HFF-Myc (cell line): Measurements from ENCODE around the gene FAM229B.
"Not testable (repeated sequence)": the region's sequence is repeated elsewhere in the genome, so short reads cannot be mapped to it uniquely, and the experiment has no call there.

Experiments
- DNase-seq: peaks from one replicate; pipeline ENCODE4 v3.0.0-alpha.2; 2011; ENCODE audit warnings: low read depth; ENCODE audit errors: extremely low read depth
- H3K4me3 ChIP-seq: replicated peaks from 2 replicates; pipeline ENCODE4 v1.5.1; 2011; ENCODE audit warnings: low read depth, mild to moderate bottlenecking, control low read depth, low read length
- TF ChIP-seq, protein P1 (sequence below): IDR thresholded peaks from 2 replicates; pipeline ENCODE4 v1.5.1; 2012; ENCODE audit warnings: mild to moderate bottlenecking, low read depth, low read length, control low read depth; ENCODE audit errors: missing control alignments

Gene FAM229B

DNA sequence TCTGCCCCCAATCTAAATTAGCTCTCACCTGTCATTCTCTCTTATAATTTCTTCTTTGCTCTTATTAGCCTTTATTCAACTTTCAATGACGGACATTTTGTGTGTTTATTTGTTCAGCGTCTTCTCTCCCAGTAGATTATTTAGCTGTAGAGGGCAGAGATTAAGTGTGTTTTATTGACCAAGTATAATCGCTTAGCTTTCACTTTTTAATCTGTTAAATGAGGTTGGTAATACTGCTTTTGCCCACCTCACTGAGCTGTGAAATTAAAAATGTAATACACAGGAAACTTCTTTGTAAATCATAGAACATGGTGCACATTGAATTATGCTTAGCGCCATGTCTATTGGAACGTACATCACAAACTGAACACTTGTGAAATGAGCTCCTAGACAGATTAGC lies 37.0 kb upstream of the FAM229B start:
- TF ChIP-seq, protein P1, sequence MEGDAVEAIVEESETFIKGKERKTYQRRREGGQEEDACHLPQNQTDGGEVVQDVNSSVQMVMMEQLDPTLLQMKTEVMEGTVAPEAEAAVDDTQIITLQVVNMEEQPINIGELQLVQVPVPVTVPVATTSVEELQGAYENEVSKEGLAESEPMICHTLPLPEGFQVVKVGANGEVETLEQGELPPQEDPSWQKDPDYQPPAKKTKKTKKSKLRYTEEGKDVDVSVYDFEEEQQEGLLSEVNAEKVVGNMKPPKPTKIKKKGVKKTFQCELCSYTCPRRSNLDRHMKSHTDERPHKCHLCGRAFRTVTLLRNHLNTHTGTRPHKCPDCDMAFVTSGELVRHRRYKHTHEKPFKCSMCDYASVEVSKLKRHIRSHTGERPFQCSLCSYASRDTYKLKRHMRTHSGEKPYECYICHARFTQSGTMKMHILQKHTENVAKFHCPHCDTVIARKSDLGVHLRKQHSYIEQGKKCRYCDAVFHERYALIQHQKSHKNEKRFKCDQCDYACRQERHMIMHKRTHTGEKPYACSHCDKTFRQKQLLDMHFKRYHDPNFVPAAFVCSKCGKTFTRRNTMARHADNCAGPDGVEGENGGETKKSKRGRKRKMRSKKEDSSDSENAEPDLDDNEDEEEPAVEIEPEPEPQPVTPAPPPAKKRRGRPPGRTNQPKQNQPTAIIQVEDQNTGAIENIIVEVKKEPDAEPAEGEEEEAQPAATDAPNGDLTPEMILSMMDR, result no peak
- no peak for DNase-seq
- H3K4me3 ChIP-seq, result no peak overlapping the region

DNA sequence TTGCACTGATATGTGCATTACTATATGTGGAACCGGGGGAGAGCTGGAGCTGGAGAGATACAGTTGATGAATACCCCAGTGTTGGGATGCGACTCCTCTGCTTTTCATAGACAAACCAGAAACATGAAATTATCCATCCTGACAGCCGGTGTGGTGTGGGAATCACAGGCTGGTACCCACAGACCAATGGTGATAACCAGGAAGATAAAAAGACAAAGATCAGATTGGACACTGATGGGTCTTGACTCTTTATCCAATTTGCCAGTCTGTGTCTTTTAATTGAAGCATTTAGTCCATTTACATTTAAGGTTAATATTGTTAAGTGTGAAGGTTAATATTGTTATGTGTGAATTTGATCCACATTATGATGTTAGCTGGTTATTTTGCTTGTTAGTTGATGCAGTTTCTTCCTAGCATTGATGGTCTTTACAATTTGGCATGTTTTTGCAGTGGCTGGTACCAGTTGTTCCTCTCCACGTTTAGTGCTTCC lies 36.1 kb upstream of the FAM229B start:
- not testable (repeated sequence) for H3K4me3 ChIP-seq, DNase-seq

- no peak within 1 kb of the TSS for H3K4me3 ChIP-seq
- TF ChIP-seq, protein P1, result no peak
- no peak for DNase-seq
Observed at GRCh38 chr6:112054001-112054400, 33.4 kb upstream of the FAM229B start, which contains the start of gene CCN6. Gene CCN6 (plus strand): TSS chr6:112054104. CDS start chr6:112054358, 254 bp downstream.

GRCh38 chr6:112054555-112055190 lies 32.7 kb upstream of the FAM229B start:
- DNase-seq, result no peak
- H3K4me3 ChIP-seq, result no peak overlapping the region
- TF ChIP-seq, protein P1, result no peak

DNA sequence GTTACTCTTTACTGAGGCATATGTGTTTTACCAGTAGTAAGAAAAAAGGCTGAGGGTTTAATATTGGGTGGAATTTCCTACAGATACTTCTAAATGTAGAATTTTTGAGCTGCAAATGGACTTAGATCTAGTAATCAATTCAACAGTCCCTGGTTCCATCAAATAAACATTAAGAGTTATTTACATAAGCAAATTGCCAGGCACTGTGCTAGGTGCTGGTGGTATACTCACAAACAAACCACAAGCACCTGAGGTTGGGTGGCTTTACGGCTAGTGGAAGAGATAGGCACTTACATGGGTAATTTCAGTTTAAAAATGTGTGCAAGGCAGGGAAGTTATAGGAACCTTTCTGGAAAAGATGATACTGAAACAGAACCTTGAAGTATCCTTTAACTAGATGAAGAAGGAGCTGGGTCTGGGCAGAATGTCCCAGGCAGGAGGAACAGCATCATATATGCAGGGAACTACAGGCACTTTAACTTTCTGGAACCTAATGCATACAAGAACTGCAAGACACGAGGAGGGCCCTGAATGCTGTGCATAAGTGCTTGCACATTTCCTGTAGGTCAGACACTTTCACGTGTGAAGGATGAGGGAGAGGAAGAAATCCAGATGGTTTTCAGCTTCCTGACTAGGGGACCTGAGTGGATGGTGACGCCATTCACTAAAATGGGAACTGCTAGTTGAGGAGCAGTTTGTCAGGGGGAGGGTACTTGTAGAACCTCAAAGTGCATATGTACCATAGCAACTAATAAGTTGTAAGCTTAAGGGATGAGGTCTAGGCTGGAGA lies 29.0 kb upstream of the FAM229B start:
- no peak overlapping the region for H3K4me3 ChIP-seq
- TF ChIP-seq, protein P1, result no peak
- peak; percentile 6 for DNase-seq

DNA sequence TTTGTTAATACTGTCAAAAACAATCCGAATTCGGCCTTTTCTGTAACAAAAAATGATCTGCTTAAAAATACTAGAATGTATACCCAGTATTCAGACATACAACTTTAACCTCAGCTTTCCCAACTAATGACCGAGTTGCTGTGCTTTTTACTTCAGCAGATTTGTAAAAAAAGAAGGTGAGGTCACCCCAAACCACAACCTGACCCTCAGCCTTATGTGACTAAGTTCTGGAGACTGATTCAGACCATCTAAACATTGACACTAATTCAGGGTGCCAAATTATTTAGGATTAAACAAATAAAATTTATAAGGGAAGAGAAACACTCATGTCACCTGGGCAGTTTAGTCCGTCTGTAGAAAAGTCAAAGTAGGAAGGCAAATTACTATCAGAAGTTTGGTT lies 25.8 kb upstream of the FAM229B start:
- TF ChIP-seq, protein P1, result no peak
- no peak for DNase-seq
- H3K4me3 ChIP-seq, result no peak overlapping the region

- no peak overlapping the region for H3K4me3 ChIP-seq
- TF ChIP-seq, protein P1, result no peak
- DNase-seq, result no peak
Observed at GRCh38 chr6:112062966-112063365, 24.4 kb upstream of the FAM229B start.
